SK-N-SH treated with all-trans-retinoic acid at 6 μM for 48 hours (cell line): ENCODE measurements around the gene PPP2R5A.

Experiments
- BACH2 ChIP-seq: fragments of 250-450 bp; sonication (Bioruptor Pico); IDR thresholded peaks from 2 replicates; pipeline ENCODE4 v1.9.0; 2021; ENCODE audit warnings: mild to moderate bottlenecking, borderline replicate concordance
- ESRRG ChIP-seq: fragments of 250-450 bp; sonication (Bioruptor Pico); IDR thresholded peaks from 2 replicates; pipeline ENCODE4 v1.6.1; 2021; ENCODE audit warnings: mild to moderate bottlenecking
- PATZ1 ChIP-seq: fragments of 250-450 bp; sonication (Bioruptor Pico); IDR thresholded peaks from 2 replicates; pipeline ENCODE4 v1.8.0; 2020; ENCODE audit warnings: mild to moderate bottlenecking, moderate library complexity, borderline replicate concordance
- RARB ChIP-seq: fragments of 250-450 bp; sonication (Bioruptor Pico); IDR thresholded peaks from 2 replicates; pipeline ENCODE4 v1.8.0; 2021; ENCODE audit warnings: mild to moderate bottlenecking, moderate library complexity
- SNAI2 ChIP-seq: fragments of 250-450 bp; sonication (Bioruptor Pico); IDR thresholded peaks from 2 replicates; pipeline ENCODE4 v1.5.0; 2020; ENCODE audit warnings: mild to moderate bottlenecking, moderate library complexity
- ZFP3 ChIP-seq: fragments of 250-450 bp; sonication (Bioruptor Pico); IDR thresholded peaks from 2 replicates; pipeline ENCODE4 v1.5.0; 2020; ENCODE audit warnings: mild to moderate bottlenecking, moderate library complexity
- ZFP30 ChIP-seq: fragments of 450-650 bp; formaldehyde crosslinking; IDR thresholded peaks from 2 replicates; pipeline ENCODE4 v1.5.0; 2022; ENCODE audit warnings: mild to moderate bottlenecking, moderate library complexity
- ZNF8 ChIP-seq: fragments of 450-650 bp; formaldehyde crosslinking; IDR thresholded peaks from 2 replicates; pipeline ENCODE4 v1.5.0; 2020; ENCODE audit warnings: mild to moderate bottlenecking, moderate library complexity

- no peak for TF ChIP-seq PATZ1 (CRISPR knock-in tag)
- no peak for TF ChIP-seq SNAI2 (CRISPR knock-in tag)
- no peak for TF ChIP-seq ZFP3 (CRISPR knock-in tag)
- no peak for TF ChIP-seq RARB (CRISPR knock-in tag)
- TF ChIP-seq ZNF8 = no peak
- TF ChIP-seq ZFP30 (CRISPR knock-in tag) = no peak
- TF ChIP-seq ESRRG (CRISPR knock-in tag) = no peak
- TF ChIP-seq BACH2 (CRISPR knock-in tag) = no peak
Observed at GRCh38 chr1:212293579-212293978, 8.4 kb downstream of the PPP2R5A start.
